Tongue (tissue), 2 donors: Measurements from ENCODE around the gene RELT. TPM values are rescaled to one million over a fixed set of nuclear protein-coding genes. Genes with fewer than 3 reads are reported as not detected.

ENCODE experiments used
- DNase-seq: peaks from one replicate; pipeline ENCODE4 v3.0.0-alpha.2; 2015
- total RNA-seq: library from RNA; depleted of rRNA; stranded (reverse); fragments of >200 nt; gene quantifications from one replicate; pipeline ENCODE4 v1.2.3, GENCODE V29; 2014

The RELT gene
- total RNA-seq, 1 donor from 2014 or later = 5.8 TPM

DNA sequence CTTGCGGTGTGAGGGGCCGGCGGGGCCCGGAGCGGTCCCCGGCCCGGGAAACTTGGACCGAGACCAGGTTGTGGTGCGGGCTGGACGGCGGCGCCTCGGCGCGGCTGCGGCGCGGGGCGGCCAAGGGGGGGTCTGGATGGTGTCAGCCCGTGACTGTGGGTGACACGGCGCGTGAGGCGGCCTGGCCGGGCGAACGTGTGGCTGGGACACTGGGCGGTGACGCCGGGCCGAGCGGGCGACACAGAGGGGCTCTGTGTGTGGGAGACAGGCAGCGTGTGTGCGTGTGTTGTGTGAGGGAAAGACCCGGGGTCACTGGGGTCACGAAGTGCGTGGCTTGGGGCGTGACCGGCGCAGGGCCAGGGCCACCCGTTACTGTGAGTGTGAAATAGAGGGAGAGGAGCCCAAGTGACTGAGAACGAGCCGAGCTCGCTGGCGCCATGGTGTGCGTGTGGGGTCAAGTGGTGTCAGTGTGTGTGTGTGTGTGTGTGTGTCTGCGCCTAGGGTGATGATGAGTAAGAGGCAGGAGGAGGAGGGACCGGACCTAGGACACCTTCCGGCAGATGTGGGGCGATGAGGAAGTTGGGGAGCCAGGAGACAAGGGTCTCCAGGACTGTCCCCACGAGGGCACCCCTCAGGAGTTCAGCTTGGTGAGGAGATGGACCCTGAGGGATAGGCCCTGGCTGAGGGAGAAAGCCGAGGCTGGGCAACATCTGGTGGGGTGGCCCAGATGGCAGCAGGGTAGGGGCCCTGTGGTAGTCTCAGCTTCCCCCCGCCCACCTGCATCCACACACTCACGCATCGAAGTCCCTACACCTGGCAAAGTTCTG, 817 bp downstream of the RELT start:
- peak; percentile 39 for DNase-seq

- no peak for DNase-seq
These were observed 3.1 kb downstream of the RELT start for GRCh38 chr11:73379189-73379880.

DNA sequence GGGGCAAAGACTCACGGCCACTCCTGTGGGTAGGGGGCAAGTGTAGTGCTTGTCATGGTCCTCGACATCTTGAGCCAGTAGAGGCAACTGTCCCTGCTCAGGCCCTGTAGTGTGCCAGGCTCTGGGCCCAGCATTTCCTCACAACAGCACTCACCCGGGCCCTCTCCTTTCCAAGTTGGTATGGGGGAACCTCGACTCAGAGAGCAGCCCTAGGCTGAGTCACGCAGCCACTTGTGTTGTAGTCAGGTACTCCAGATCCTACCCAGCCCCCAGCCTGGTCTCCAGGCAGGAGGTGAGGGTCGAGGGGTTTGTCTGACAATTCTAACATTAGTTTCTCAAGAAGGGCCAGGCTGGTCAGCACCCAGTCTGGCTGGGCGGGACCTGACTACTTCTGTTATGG, 4.1 kb downstream of the RELT start:
- DNase-seq = no peak

GRCh38 chr11:73380897-73381410, 4.8 kb downstream of the RELT start:
- no peak for DNase-seq

GRCh38 chr11:73381589-73381988, 5.4 kb downstream of the RELT start:
- no peak for DNase-seq

DNA sequence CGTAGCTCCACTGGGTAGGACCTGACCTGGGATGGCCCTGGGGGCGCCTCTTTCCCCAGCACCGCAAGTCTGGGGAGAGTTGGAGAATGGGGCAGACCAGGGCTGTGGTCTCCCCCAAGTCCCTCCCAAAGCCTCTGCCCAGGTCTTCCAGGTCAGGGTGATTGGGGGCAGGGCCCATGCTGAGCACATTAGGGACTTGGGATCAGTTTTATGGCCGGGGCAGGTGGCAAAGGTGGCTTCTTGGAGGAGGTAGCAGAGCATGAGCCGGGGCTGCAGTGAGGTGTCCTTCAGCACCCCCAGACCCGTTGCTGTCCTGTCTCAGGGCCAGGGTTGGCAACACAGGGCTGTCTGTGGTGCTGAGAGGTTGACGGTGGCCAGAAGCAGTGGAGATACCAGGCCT, 6.0 kb downstream of the RELT start:
- no peak for DNase-seq

DNA sequence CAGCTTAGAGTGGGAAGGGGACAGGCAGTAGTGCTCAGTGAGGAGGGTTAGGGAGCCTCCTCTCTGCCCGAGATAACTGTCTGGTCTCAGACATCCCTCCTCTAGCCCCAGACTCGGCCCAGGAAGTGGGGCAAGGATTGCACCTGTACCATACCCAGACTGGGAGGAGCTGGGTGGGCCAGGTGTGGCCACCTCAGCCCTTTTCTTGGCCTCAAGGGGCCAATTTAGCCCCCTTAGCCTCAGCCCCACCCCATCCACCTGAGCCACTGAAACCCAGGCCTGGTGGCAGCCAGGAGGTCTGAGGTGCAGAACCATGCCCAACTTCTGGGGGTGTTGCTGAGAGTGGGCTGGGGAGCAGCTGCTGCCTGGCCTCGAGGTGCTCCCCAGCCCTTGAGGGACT, 6.5 kb downstream of the RELT start:
- no peak for DNase-seq

DNA sequence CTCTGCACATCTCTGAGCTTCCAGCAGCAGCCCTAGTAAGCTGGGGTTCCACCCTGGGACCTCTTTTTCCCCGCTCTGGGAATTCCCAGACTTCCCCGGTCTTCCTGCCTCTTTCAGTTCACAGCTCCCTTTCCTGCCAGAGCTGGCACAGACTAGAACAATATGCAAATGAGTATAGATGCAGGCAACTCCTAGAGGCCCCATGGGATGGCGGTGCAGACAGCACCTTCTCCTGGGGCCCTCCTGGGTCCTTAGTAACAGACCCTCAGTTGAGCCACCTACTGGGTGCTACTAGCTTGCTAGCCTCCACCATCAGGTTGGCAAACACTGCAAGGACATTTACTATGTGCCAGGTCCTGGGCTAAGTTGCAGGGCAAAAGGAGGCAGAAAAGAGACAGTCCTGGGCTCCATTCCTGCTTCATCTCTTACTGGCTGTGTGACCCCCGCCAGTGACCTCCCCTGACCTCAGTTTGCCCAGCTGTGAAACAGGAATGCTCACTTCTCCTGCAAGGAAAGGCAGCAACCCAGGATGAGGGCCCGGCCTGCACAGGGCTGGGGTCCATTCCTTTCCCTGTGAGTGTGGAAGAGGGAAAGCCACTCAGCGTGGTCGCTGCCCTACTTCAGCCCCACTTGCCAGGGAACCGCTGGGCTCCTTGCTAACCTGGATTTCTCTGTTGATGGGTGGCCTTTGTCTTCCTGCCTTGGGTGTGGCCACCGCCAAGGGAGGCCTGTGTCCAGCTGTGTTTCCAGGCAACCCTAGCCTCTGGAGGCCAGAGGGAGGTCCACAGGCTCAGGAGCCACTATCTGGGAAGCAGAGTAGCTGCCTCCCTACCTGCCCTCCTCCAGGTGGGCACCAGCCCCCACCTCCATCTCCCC, 7.3 kb downstream of the RELT start:
- DNase-seq = peak; percentile 26

GRCh38 chr11:73384125-73384441, 7.9 kb downstream of the RELT start:
- DNase-seq = no peak

DNA sequence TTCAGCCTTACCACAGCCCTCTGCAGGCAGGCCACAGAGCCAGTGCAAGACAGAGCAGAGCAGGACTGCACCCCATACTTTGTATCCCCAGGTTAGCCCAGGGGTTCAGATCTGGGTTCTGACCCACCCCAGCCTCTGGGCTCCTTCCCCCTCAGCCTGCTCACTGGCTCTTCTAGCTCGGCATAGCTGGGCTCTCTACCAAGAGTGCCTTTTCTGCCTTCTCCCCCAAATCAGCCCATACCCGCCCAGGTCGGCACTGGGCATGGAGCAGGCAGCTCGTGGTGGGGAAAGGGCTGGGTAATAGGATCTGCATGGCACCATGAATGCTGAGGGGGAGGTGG, 8.3 kb downstream of the RELT start:
- DNase-seq = no peak

GRCh38 chr11:73384872-73385689, 8.9 kb downstream of the RELT start:
- DNase-seq = peak; percentile 38

GRCh38 chr11:73386016-73386415, 9.8 kb downstream of the RELT start:
- DNase-seq = peak; percentile 44

- no peak for DNase-seq
These were observed 10.3 kb downstream of the RELT start for GRCh38 chr11:73386546-73386945.

- peak; percentile 59 for DNase-seq
These were observed 11.5 kb downstream of the RELT start for GRCh38 chr11:73387594-73388264.

DNA sequence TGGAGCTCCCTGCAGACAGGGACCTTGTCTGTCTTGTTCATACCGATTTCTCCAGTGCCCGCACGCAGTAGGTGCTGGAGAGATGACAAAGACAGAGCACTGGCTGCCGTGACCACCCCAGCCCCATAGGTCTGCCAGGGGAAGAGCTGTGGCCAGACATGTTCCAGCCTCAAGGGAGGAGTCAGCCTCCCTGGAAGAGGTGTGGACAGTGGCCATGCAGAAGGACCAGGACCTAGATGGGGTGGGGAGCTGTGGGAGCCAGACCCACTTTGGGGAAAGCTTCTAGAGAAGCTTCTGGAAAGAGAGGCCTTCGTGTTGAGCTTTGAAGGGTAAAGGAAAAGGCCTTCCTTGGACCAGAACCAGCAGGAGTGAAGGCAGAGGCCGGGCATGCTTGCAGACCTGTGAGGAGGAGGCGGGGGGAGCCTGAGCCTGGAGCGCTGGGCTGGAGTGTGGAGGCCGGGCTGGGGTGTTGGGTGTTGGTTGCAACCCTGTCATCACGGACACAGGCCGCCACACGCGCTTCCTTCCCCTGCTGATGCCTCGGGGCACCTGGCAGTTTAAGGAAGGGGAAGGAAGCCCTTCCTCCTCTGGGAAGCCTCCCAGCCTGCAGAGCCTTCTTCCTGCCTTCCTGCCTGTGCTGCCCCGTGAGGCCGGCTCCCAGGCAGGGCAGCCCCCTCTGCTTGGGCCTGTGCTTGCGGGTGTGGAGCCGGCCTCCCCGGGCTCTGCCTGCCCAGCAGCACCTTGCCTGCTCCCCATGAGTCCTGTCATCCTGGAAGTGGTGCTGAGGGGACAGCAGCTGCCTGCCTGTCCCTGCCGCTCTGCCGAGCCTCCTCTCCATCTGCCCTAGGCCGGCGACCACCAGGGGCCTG, 12.3 kb downstream of the RELT start:
- peak; percentile 27 for DNase-seq

- DNase-seq = no peak
These were observed 12.9 kb downstream of the RELT start for GRCh38 chr11:73389134-73389525.

DNA sequence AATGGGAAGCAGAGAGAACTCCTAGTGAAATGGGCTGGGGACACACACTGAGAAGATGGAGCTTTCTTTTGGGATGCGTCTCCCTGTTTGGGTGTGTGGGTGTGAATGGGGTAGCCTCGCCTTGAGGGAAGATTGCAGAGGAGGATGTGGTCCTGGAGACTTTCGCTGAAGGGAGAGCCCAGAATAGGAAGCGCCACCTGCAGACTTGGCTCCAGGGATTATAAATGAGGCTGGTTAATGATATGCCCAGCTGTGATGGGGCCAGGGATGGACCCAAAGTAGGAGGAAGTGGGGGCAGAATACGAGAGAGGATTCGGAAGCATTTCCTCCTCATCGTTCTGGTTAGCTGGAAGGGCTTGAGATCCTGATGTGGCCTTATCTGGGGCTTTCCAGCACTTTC, 13.7 kb downstream of the RELT start:
- no peak for DNase-seq

- no peak for DNase-seq
These were observed 14.7 kb downstream of the RELT start for GRCh38 chr11:73390601-73391565.

- DNase-seq = no peak
These were observed 15.5 kb downstream of the RELT start for GRCh38 chr11:73391665-73392064.
